Skeletal muscle satellite cell (primary cell): ENCODE results near the gene SPC25.

Experiments used
- H3K27me3 ChIP-seq: 2 replicates; pipeline ENCODE4 v1.7.0; 2013; ENCODE audit warnings: low read length; ENCODE audit not compliant: control insufficient read depth, insufficient read depth
- H3K36me3 ChIP-seq: 2 replicates; pipeline ENCODE4 v1.7.0; 2013; ENCODE audit warnings: mild to moderate bottlenecking, control low read depth, low read length; ENCODE audit not compliant: insufficient read depth
- H3K4me1 ChIP-seq: 2 replicates; pipeline ENCODE4 v1.7.0; 2013; ENCODE audit warnings: low read length; ENCODE audit not compliant: control insufficient read depth, insufficient read depth
- H3K4me2 ChIP-seq: 2 replicates; pipeline ENCODE4 v1.7.0; 2013; ENCODE audit warnings: mild to moderate bottlenecking, low read length
- H3K4me3 ChIP-seq: 2 replicates; pipeline ENCODE4 v1.7.0; 2013; ENCODE audit warnings: low read length
- H3K9ac ChIP-seq: 2 replicates; pipeline ENCODE4 v1.7.0; 2013; ENCODE audit warnings: mild to moderate bottlenecking, low read depth, low read length, moderate library complexity
- H3K9me3 ChIP-seq: replicated peaks from 2 replicates; pipeline ENCODE4 v1.7.0; 2013; ENCODE audit warnings: mild to moderate bottlenecking, control low read depth, low read length

Gene SPC25

DNA sequence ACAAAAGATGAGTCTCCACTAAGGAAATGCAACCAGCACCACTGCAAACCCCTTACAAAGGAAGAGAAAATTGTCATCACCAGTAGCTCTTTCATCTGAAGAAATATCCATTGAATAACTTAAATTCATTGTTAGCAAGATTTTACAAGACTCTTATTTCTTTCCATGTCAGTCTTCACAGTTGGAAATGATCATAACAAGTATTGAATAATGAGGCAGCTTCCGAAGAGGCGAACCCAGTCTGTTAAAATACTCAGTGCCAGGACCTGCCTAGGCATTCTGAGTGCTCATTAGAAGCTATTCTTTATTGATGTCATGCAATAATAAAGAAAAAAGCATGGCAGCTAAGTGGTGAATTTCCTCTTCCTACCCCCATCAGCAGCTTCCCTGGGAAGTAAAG is 54.3 kb downstream of the SPC25 start:
- no peaks in the 10 kb centered on the region for H3K36me3 ChIP-seq
- no peaks in the 10 kb centered on the region for H3K27me3 ChIP-seq
- H3K4me3 ChIP-seq: no peak overlapping the region
- no peaks in the 10 kb centered on the region for H3K9me3 ChIP-seq
- no peaks in the 10 kb centered on the region for H3K4me1 ChIP-seq
- H3K9ac ChIP-seq: no peak overlapping the region
- no peak overlapping the region for H3K4me2 ChIP-seq

DNA sequence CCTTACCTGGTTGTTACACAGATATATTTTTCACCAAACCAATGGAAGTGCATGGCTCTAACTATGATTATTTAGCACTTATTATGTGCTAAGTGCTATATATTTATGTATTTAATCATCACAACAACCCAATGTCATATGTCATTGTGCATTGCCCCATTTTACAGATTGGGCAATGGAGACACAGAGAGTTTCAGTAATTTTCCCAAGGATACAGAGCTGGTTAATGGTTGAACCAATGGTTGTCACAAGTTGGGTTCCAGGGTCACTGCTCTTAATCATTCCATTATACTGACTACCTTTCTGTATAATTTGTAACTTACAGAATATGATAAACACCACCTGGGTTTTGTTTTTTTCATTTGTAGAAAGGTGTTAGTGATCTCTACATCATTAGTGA is 58.6 kb downstream of the SPC25 start:
- Histone ChIP-seq H3K4me3 (no peak overlapping the region), H3K4me2 (no peak overlapping the region), H3K27me3 (no peaks in the 10 kb centered on the region), H3K9me3 (no peaks in the 10 kb centered on the region), H3K4me1 (no peaks in the 10 kb centered on the region), H3K9ac (no peak overlapping the region), H3K36me3 (no peaks in the 10 kb centered on the region)

DNA sequence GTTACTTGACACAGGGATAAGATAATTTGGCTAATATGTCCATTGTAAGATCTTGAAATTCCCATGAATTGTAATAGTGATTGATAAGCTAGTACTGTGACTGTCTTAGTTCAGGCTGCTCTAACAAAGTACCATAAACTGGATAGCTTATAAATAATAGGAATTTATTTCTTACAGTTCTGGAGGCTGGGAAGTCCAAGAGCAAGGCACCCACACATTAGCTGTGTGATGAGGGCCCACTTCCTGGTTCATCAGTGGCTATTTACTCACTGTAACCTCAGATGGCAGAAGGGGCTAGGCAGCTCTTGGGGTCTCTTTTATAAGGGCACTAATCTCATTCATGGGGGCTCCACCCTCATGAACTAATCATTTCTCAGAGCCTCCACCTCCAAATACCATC is 59.3 kb downstream of the SPC25 start:
- no peak overlapping the region for H3K9ac ChIP-seq
- no peaks in the 10 kb centered on the region for H3K4me1 ChIP-seq
- H3K4me2 ChIP-seq: no peak overlapping the region
- H3K27me3 ChIP-seq: no peaks in the 10 kb centered on the region
- no peak overlapping the region for H3K4me3 ChIP-seq
- no peaks in the 10 kb centered on the region for H3K9me3 ChIP-seq
- no peaks in the 10 kb centered on the region for H3K36me3 ChIP-seq

DNA sequence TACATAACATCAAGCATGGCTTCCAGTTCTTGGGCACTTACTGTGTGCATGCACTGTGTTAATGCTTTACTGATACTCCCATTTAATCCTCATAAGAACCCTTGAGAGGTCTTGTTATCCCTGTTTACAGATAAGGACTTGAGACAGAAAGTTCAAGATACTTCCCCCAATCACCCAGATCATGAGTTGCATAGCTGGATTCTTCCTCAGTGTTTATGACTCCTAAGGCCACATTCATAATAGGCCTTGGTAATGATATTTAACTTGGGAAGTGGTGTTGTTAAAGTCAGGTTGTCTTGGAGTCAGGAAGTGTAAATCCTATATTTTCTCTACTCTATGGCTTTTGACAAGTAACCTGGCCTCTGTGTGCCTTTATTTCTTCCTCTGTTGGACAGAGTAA is 65.1 kb downstream of the SPC25 start:
- no peaks in the 10 kb centered on the region for H3K27me3 ChIP-seq
- no peaks in the 10 kb centered on the region for H3K4me1 ChIP-seq
- no peak overlapping the region for H3K9ac ChIP-seq
- H3K9me3 ChIP-seq: no peaks in the 10 kb centered on the region
- no peak overlapping the region for H3K4me2 ChIP-seq
- no peak overlapping the region for H3K4me3 ChIP-seq
- no peaks in the 10 kb centered on the region for H3K36me3 ChIP-seq

DNA sequence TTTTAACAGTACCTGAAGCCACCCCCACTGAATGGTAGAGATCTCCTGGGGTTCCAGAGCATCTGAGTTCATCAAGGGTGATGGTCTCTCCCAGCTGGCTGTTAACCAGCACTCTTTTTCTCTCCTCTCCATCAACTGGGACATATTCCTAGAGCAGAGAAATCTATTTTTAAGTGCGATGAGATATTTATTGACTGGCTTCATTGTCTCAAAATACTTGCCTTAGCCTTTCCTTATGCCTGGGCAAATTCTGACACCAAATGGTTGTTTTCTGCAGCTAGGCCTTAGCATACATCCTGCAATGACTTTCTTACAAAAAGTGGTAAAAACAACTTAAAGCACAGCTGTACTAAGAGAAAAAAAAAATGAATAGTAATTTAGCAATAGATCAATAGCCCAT is 68.2 kb downstream of the SPC25 start:
- H3K9ac ChIP-seq: no peak overlapping the region
- no peaks in the 10 kb centered on the region for H3K9me3 ChIP-seq
- no peaks in the 10 kb centered on the region for H3K36me3 ChIP-seq
- H3K27me3 ChIP-seq: no peaks in the 10 kb centered on the region
- H3K4me3 ChIP-seq: no peak overlapping the region
- no peaks in the 10 kb centered on the region for H3K4me1 ChIP-seq
- no peak overlapping the region for H3K4me2 ChIP-seq

DNA sequence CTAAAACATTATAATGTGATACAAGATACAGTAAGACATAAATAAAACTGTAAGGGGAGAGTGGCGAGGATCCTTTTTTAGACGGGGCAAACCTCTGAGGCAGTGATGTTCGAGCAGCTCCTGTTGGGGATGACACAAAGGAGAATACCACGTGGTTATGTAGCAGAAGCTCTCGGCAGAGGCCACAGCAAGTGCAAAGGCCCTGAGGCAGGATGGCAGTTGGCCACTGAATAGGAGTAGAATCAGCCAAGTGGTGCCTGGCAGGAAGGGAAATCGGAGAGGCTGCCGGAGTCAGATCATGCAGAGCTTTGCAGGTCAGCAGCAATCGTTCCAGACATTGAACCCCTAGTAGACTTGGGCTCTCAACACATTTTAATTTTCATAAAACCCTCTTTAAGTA is 68.7 kb downstream of the SPC25 start:
- H3K27me3 ChIP-seq: no peaks in the 10 kb centered on the region
- H3K4me2 ChIP-seq: no peak overlapping the region
- H3K4me3 ChIP-seq: no peak overlapping the region
- H3K9me3 ChIP-seq: no peaks in the 10 kb centered on the region
- H3K36me3 ChIP-seq: no peaks in the 10 kb centered on the region
- peaks cover 4% of the 10 kb centered on the region for H3K4me1 ChIP-seq
- H3K9ac ChIP-seq: no peak overlapping the region
